Measurements from ENCODE around the gene ICA1L.
A peak's percentile ranks its signal among the peaks of the same experiment; 100 is the strongest.

The ICA1L gene

GRCh38 chr2:202797944-202798343 lies 73.6 kb downstream of the ICA1L start:
- no peak overlapping the region for H3K4me3 ChIP-seq (ENCODE audit: low read depth, low read length)
- DNase-seq (ENCODE audit: low read depth) = no peak
- no peak for TF ChIP-seq CTCF (conservative IDR thresholded peaks at IDR 0.05; ENCODE audit: low read depth, low read length)

- no peak overlapping the region for H3K4me3 ChIP-seq (ENCODE audit: low read depth, low read length)
- TF ChIP-seq CTCF (conservative IDR thresholded peaks at IDR 0.05; ENCODE audit: low read depth, low read length) = no peak
- DNase-seq (ENCODE audit: low read depth) = no peak
These were observed 80.9 kb downstream of the ICA1L start for GRCh38 chr2:202790676-202791075.

GRCh38 chr2:202786842-202787241 lies 84.7 kb downstream of the ICA1L start:
- DNase-seq (ENCODE audit: low read depth) = no peak
- TF ChIP-seq CTCF (conservative IDR thresholded peaks at IDR 0.05; ENCODE audit: low read depth, low read length) = no peak
- H3K4me3 ChIP-seq (ENCODE audit: low read depth, low read length) = no peak overlapping the region

GRCh38 chr2:202782940-202783558 lies 88.5 kb downstream of the ICA1L start:
- TF ChIP-seq CTCF (conservative IDR thresholded peaks at IDR 0.05; ENCODE audit: low read depth, low read length) = no peak
- no peak overlapping the region for H3K4me3 ChIP-seq (ENCODE audit: low read depth, low read length)
- no peak for DNase-seq (ENCODE audit: low read depth)

GRCh38 chr2:202780514-202781021 lies 91.0 kb downstream of the ICA1L start:
- H3K4me3 ChIP-seq (ENCODE audit: low read depth, low read length) = no peak overlapping the region
- DNase-seq (ENCODE audit: low read depth) = peak; percentile 29
- no peak for TF ChIP-seq CTCF (conservative IDR thresholded peaks at IDR 0.05; ENCODE audit: low read depth, low read length)

GRCh38 chr2:202778217-202778616 lies 93.3 kb downstream of the ICA1L start:
- no peak overlapping the region for H3K4me3 ChIP-seq (ENCODE audit: low read depth, low read length)
- no peak for TF ChIP-seq CTCF (conservative IDR thresholded peaks at IDR 0.05; ENCODE audit: low read depth, low read length)
- DNase-seq (ENCODE audit: low read depth) = no peak

- DNase-seq (ENCODE audit: low read depth) = no peak
- no peak for TF ChIP-seq CTCF (conservative IDR thresholded peaks at IDR 0.05; ENCODE audit: low read depth, low read length)
- no peak overlapping the region for H3K4me3 ChIP-seq (ENCODE audit: low read depth, low read length)
These were observed 97.5 kb downstream of the ICA1L start for GRCh38 chr2:202774104-202774503.
